Liver (tissue), 3 donors: ENCODE measurements around the gene ITPKC.

Source experiments
- EGR1 ChIP-seq, 2 donors: IDR thresholded peaks; 2 replicates each; pipeline ENCODE4 v1.6.1; 2016 to 2018; ENCODE audit warnings: antibody characterized with exemption in 2 of 2, low read depth in 2 of 2
- FOXA1 ChIP-seq: IDR thresholded peaks from 2 replicates; pipeline ENCODE4 v1.6.1; 2016; ENCODE audit warnings: antibody characterized with exemption
- RAD21 ChIP-seq, 2 donors: IDR thresholded peaks; 2 replicates each; pipeline ENCODE4 v1.6.1; 2016; ENCODE audit warnings: antibody characterized with exemption in 2 of 2, mild to moderate bottlenecking in 2 of 2
- SP1 ChIP-seq: IDR thresholded peaks from 2 replicates; pipeline ENCODE4 v1.6.1; 2018; ENCODE audit warnings: antibody characterized with exemption, mild to moderate bottlenecking
- YY1 ChIP-seq: IDR thresholded peaks from 2 replicates; pipeline ENCODE4 v1.6.1; 2016; ENCODE audit warnings: antibody characterized with exemption, mild to moderate bottlenecking
- TF ChIP-seq, protein P1 (sequence below): fragments of 150-350 bp; IDR thresholded peaks from 2 replicates; pipeline ENCODE4 v1.5.1; 2017; ENCODE audit warnings: improper control_type of control experiment, low read depth, low read length; ENCODE audit not compliant: missing input control
- TF ChIP-seq, protein P2 (sequence below): IDR thresholded peaks from 2 replicates; pipeline ENCODE4 v1.6.1; 2016; ENCODE audit warnings: antibody characterized with exemption
- TF ChIP-seq, protein P3 (sequence below): IDR thresholded peaks from 2 replicates; pipeline ENCODE4 v1.6.1; 2016; ENCODE audit warnings: antibody characterized with exemption, mild to moderate bottlenecking
- TF ChIP-seq, protein P4 (sequence below): IDR thresholded peaks from 2 replicates; pipeline ENCODE4 v1.6.1; 2016; ENCODE audit warnings: antibody characterized with exemption
- donor health status: healthy.
- donor health status: healthy.

DNA sequence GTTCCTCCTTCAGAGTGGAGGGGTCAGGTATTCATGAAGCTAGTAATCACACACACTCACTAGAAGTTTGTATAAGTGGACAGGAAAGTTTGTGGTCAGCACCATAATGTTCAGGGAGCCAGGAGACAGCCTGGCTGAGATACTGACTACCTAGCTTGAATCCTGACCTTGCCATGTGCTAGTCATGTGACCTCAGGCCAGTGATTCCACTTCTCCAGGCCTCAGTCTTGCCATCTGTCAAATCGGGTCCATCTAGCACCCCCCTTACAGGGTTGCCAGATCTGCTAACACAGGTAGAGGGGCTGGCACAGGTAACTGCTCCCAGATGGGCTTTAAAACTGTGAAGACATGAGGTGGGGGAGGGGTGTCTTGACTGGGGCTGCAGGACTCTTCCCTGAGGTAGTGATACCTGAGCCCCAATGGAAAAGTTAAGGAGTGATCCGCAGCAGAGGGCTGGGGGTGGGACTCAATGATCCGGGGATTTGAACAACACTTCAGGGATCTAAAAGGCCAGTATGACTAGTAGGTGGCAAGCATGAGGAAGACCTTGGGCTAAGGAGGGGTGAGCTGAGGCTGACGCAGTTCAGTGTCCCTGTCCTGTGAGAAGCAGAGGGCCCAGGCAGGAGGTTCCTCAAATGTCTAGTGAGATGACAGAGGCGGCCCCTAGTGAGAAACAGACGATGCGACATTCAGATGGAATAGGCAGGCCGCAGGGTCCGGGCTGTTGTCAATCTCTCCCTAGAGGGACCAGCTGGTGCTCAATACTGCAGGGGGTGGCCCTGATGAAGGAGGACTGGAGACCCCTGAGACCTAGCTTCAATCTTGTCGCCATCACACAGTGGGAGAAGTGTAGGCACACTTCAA is 24.8 kb downstream of the ITPKC start:
- TF ChIP-seq EGR1 (IDR thresholded peaks at IDR 0.05; ENCODE audit: low read depth in 2 of 2) = no peak
- TF ChIP-seq, protein P1, sequence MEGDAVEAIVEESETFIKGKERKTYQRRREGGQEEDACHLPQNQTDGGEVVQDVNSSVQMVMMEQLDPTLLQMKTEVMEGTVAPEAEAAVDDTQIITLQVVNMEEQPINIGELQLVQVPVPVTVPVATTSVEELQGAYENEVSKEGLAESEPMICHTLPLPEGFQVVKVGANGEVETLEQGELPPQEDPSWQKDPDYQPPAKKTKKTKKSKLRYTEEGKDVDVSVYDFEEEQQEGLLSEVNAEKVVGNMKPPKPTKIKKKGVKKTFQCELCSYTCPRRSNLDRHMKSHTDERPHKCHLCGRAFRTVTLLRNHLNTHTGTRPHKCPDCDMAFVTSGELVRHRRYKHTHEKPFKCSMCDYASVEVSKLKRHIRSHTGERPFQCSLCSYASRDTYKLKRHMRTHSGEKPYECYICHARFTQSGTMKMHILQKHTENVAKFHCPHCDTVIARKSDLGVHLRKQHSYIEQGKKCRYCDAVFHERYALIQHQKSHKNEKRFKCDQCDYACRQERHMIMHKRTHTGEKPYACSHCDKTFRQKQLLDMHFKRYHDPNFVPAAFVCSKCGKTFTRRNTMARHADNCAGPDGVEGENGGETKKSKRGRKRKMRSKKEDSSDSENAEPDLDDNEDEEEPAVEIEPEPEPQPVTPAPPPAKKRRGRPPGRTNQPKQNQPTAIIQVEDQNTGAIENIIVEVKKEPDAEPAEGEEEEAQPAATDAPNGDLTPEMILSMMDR = no peak
- TF ChIP-seq, protein P2, sequence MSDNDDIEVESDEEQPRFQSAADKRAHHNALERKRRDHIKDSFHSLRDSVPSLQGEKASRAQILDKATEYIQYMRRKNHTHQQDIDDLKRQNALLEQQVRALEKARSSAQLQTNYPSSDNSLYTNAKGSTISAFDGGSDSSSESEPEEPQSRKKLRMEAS = no peak
- TF ChIP-seq RAD21 (IDR thresholded peaks at IDR 0.05) = no peak
- TF ChIP-seq YY1 = no peak
- TF ChIP-seq FOXA1 = no peak
- TF ChIP-seq, protein P3, sequence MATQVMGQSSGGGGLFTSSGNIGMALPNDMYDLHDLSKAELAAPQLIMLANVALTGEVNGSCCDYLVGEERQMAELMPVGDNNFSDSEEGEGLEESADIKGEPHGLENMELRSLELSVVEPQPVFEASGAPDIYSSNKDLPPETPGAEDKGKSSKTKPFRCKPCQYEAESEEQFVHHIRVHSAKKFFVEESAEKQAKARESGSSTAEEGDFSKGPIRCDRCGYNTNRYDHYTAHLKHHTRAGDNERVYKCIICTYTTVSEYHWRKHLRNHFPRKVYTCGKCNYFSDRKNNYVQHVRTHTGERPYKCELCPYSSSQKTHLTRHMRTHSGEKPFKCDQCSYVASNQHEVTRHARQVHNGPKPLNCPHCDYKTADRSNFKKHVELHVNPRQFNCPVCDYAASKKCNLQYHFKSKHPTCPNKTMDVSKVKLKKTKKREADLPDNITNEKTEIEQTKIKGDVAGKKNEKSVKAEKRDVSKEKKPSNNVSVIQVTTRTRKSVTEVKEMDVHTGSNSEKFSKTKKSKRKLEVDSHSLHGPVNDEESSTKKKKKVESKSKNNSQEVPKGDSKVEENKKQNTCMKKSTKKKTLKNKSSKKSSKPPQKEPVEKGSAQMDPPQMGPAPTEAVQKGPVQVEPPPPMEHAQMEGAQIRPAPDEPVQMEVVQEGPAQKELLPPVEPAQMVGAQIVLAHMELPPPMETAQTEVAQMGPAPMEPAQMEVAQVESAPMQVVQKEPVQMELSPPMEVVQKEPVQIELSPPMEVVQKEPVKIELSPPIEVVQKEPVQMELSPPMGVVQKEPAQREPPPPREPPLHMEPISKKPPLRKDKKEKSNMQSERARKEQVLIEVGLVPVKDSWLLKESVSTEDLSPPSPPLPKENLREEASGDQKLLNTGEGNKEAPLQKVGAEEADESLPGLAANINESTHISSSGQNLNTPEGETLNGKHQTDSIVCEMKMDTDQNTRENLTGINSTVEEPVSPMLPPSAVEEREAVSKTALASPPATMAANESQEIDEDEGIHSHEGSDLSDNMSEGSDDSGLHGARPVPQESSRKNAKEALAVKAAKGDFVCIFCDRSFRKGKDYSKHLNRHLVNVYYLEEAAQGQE = no peak
- TF ChIP-seq, protein P4, sequence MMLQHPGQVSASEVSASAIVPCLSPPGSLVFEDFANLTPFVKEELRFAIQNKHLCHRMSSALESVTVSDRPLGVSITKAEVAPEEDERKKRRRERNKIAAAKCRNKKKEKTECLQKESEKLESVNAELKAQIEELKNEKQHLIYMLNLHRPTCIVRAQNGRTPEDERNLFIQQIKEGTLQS = no peak
- no peak for TF ChIP-seq SP1
